ENCODE measurements around the gene C11orf86.

- TF ChIP-seq CTCF (IDR thresholded peaks at IDR 0.05) (no peak), POLR2A (IDR thresholded peaks at IDR 0.05) (no peak), POLR2AphosphoS5 (IDR thresholded peaks at IDR 0.05; ENCODE audit: insufficient read depth in 1 of 2, low read depth in 1 of 2) (no peak)
Measured at GRCh38 chr11:66934950-66935779, 39.9 kb upstream of the C11orf86 start.

All from vagina (tissue), 2 donors.